Mucosa of descending colon (tissue), 3 donors: ENCODE results near the gene PTPRCAP. TPM values are rescaled to one million over a fixed set of nuclear protein-coding genes. Genes with fewer than 3 reads are reported as not detected.
"Not testable (repeated sequence)": the region's sequence is repeated elsewhere in the genome, so short reads cannot be mapped to it uniquely, and the experiment has no call there.

Experiments
- ATAC-seq: fragments of 200-7000 bp; cut with Tn5 transposase; one replicate; pipeline ENCODE4 v1.9.1; 2020; ENCODE audit warnings: mild to moderate bottlenecking, moderate library complexity
- DNase-seq, 3 donors: peaks; one replicate each; pipeline ENCODE4 v3.0.0-alpha.2; 2020
- H3K36me3 ChIP-seq: fragments of 200-600 bp; one replicate; pipeline ENCODE4 v1.8.0; 2021; ENCODE audit warnings: low read depth, mild to moderate bottlenecking
- H3K4me1 ChIP-seq: fragments of 200-600 bp; one replicate; pipeline ENCODE4 v1.8.0; 2021; ENCODE audit warnings: low read depth, mild to moderate bottlenecking
- H3K4me3 ChIP-seq: fragments of 200-600 bp; one replicate; pipeline ENCODE4 v1.8.0; 2021; ENCODE audit warnings: mild to moderate bottlenecking
- H3K9me3 ChIP-seq: fragments of 200-600 bp; one replicate; pipeline ENCODE4 v1.8.0; 2021; ENCODE audit warnings: mild to moderate bottlenecking
- CTCF ChIP-seq: fragments of 200-600 bp; IDR thresholded peaks from one replicate; pipeline ENCODE4 v1.8.0; 2022; ENCODE audit warnings: antibody characterized with exemption, mild to moderate bottlenecking
- intact Hi-C, 2 donors: fragments of 100-400 bp; cut with DNase I in 1 of 2; cut with micrococcal nuclease in 1 of 2; formaldehyde crosslinking; loops; one replicate each; pipeline versions ENCODE4 v1.11.0 to v1.11.1; 2022; cut with DNase I, micrococcal nuclease
- total RNA-seq, 3 donors: library from RNA; stranded (reverse); fragmentation: NEBNext Ultra II Directional in 2 of 3; extraction: Animal tissue kit (Norgen Biotek cat#: 25700) in 2 of 3; gene quantifications; one replicate each; pipeline versions ENCODE4 v1.2.1 to v1.2.4, GENCODE V29; 2021 to 2023
- donor health status: DM: no; HTN: no; CAD: no; lungs with moderate emphysema.
- donor health status: DM: no; HTN: no; CAD: no.
- donor health status: DM: no; HTN: yes; CAD: no.

The PTPRCAP gene
- total RNA-seq, 3 donors from 2014 or later = 7.2 to 13.6 (median 10.0) TPM

- peak; percentile 96 for ATAC-seq
- TF ChIP-seq CTCF = no peak
- Histone ChIP-seq H3K4me3 (peak within 1 kb of the TSS; percentile 27), H3K4me1 (peaks cover 23% of the 10 kb centered on the region), H3K9me3 (no peaks in the 10 kb centered on the region), H3K36me3 (no peaks in the 10 kb centered on the region)
- intact Hi-C loops = no loop called here
- DNase-seq = peak; percentile 98 to 99 (median 98)
Observed at GRCh38 chr11:67482827-67483798, 45.6 kb upstream of the PTPRCAP start, which contains the start of gene AIP. Gene AIP, plus strand, starts transcription at chr11:67483026. Its CDS starts 133 bp downstream, at chr11:67483159.

- H3K9me3 ChIP-seq = no peaks in the 10 kb centered on the region
- ATAC-seq (peak; percentile 50), DNase-seq (peak in 1 of 3 donors; percentile 54)
- peak overlapping the region; percentile 7 for H3K4me3 ChIP-seq
- no peak for TF ChIP-seq CTCF
- peaks cover 23% of the 10 kb centered on the region for H3K4me1 ChIP-seq
- no peaks in the 10 kb centered on the region for H3K36me3 ChIP-seq
- intact Hi-C loops = no loop called here
Observed at GRCh38 chr11:67482275-67482826, 44.9 kb upstream of the PTPRCAP start.

- intact Hi-C loops, H3K36me3 ChIP-seq: not testable (repeated sequence)
Observed at GRCh38 chr11:67477344-67478050, 40.0 kb upstream of the PTPRCAP start.

GRCh38 chr11:67476692-67477091 is 39.2 kb upstream of the PTPRCAP start:
- ATAC-seq, H3K36me3 ChIP-seq, H3K4me1 ChIP-seq, intact Hi-C loops, DNase-seq, H3K9me3 ChIP-seq, H3K4me3 ChIP-seq: not testable (repeated sequence)

More at GRCh38 chr11:67477344-67478050, 40.0 kb upstream of the PTPRCAP start:
- DNase-seq, H3K4me1 ChIP-seq, H3K4me3 ChIP-seq, H3K9me3 ChIP-seq, ATAC-seq: not testable (repeated sequence)

- H3K4me1 ChIP-seq = peaks cover 5% of the 10 kb centered on the region
- intact Hi-C loops = no loop called here
- ATAC-seq (no peak), DNase-seq (no peak)
- no peaks in the 10 kb centered on the region for H3K36me3 ChIP-seq
- no peak overlapping the region for H3K4me3 ChIP-seq
- TF ChIP-seq CTCF = no peak
- no peaks in the 10 kb centered on the region for H3K9me3 ChIP-seq
Observed at GRCh38 chr11:67472882-67473281, 35.4 kb upstream of the PTPRCAP start.

- no peak for TF ChIP-seq CTCF
- Histone ChIP-seq H3K4me1 (peaks cover 12% of the 10 kb centered on the region), H3K4me3 (no peak overlapping the region), H3K36me3 (no peaks in the 10 kb centered on the region), H3K9me3 (no peaks in the 10 kb centered on the region)
- intact Hi-C loops = no loop called here
- DNase-seq = no peak
- no peak for ATAC-seq
Observed at GRCh38 chr11:67470337-67471002, 33.0 kb upstream of the PTPRCAP start.
